ENCODE measurements around the gene REC8. TPM values are rescaled to one million over a fixed set of nuclear protein-coding genes. Genes with fewer than 3 reads are reported as not detected.

REC8 gene
- total RNA-seq, result 10 to 100 TPM in 1 of 2 donors, 1 to 10 TPM in 1; 6.9 to 21.0 TPM
- long read RNA-seq, partial matches to known transcripts, result 1 of 1 reads
- long read RNA-seq, other reads (novel, unspliced or antisense), result 0 of 1 reads

GRCh38 chr14:24171422-24172260, at the start of gene REC8:
Gene REC8, plus strand, starts transcription at chr14:24172080. Its CDS starts 473 bp downstream, at chr14:24172553.
- ATAC-seq (peak; percentile 42), DNase-seq (peak; percentile 58 to 75)
- intact Hi-C loops (cut with DNase I, micrococcal nuclease), result no loop called here

GRCh38 chr14:24122416-24122815, 49.5 kb upstream of the REC8 start:
- intact Hi-C loops (cut with DNase I, micrococcal nuclease), result no loop called here
- DNase-seq (no peak), ATAC-seq (no peak)

- ATAC-seq (no peak), DNase-seq (no peak)
- intact Hi-C loops (cut with DNase I, micrococcal nuclease), result no loop called here
These were observed 49.0 kb upstream of the REC8 start for GRCh38 chr14:24122898-24123297.

GRCh38 chr14:24123424-24124417, 48.2 kb upstream of the REC8 start:
- intact Hi-C loops (cut with DNase I, micrococcal nuclease), result no loop called here
- ATAC-seq (peak; percentile 21), DNase-seq (no peak)

- no peak for ATAC-seq
- intact Hi-C loops (cut with DNase I, micrococcal nuclease), result no loop called here
- DNase-seq, result no peak
These were observed 44.9 kb upstream of the REC8 start for GRCh38 chr14:24126939-24127338.

- intact Hi-C loops (cut with DNase I, micrococcal nuclease), result no loop called here
- DNase-seq (no peak), ATAC-seq (no peak)
These were observed 44.2 kb upstream of the REC8 start for GRCh38 chr14:24127673-24128072.

GRCh38 chr14:24129410-24129998, 42.4 kb upstream of the REC8 start:
- no peak for DNase-seq
- intact Hi-C loops (cut with DNase I, micrococcal nuclease), result no loop called here
- no peak for ATAC-seq

- ATAC-seq (no peak), DNase-seq (no peak)
- intact Hi-C loops (cut with DNase I, micrococcal nuclease), result no loop called here
These were observed 41.5 kb upstream of the REC8 start, which contains the start of gene FITM1 for GRCh38 chr14:24130380-24130716. Gene FITM1, plus strand, starts transcription at chr14:24130659. Its CDS starts 905 bp downstream, at chr14:24131564.

GRCh38 chr14:24130717-24131548, 40.9 kb upstream of the REC8 start:
- intact Hi-C loops (cut with DNase I, micrococcal nuclease), result no loop called here
- DNase-seq (no peak), ATAC-seq (no peak)

GRCh38 chr14:24131549-24131966, 40.3 kb upstream of the REC8 start:
- ATAC-seq (no peak), DNase-seq (no peak)
- intact Hi-C loops (cut with DNase I, micrococcal nuclease), result no loop called here

GRCh38 chr14:24132061-24132685, 39.7 kb upstream of the REC8 start:
- intact Hi-C loops (cut with DNase I, micrococcal nuclease), result no loop called here
- DNase-seq (peak in 1 of 2 donors; percentile 24), ATAC-seq (no peak)

GRCh38 chr14:24132976-24133375, 38.9 kb upstream of the REC8 start:
- intact Hi-C loops (cut with DNase I, micrococcal nuclease), result no loop called here
- no peak for ATAC-seq
- no peak for DNase-seq

- no peak for ATAC-seq
- DNase-seq, result no peak
- intact Hi-C loops (cut with DNase I, micrococcal nuclease), result no loop called here
These were observed 38.1 kb upstream of the REC8 start for GRCh38 chr14:24133735-24134134.

- ATAC-seq, result no peak
- no peak for DNase-seq
- intact Hi-C loops (cut with DNase I, micrococcal nuclease), result no loop called here
These were observed 36.4 kb upstream of the REC8 start for GRCh38 chr14:24135584-24135833.

GRCh38 chr14:24135834-24136683, 35.8 kb upstream of the REC8 start, which contains the start of gene PSME1:
Gene PSME1, plus strand, starts transcription at chr14:24136194. Its CDS starts 69 bp downstream, at chr14:24136263.
- DNase-seq (peak; percentile 94 to 97), ATAC-seq (peak; percentile 93)
- intact Hi-C loops (cut with DNase I, micrococcal nuclease), result no loop called here

GRCh38 chr14:24136684-24137528, 35.0 kb upstream of the REC8 start:
- DNase-seq (peak in 1 of 2 donors; percentile 40), ATAC-seq (no peak)
- intact Hi-C loops (cut with DNase I, micrococcal nuclease), result no loop called here
